CD14-positive monocyte (primary cell): ENCODE data around the gene WHAMM. TPM values are rescaled to one million over a fixed set of nuclear protein-coding genes. Genes with fewer than 3 reads are reported as not detected.

Source experiments
- DNase-seq, 3 donors: peaks; one replicate each; pipeline ENCODE4 v3.0.0-alpha.2; 2011 to 2022
- H2AFZ ChIP-seq: 2 replicates; pipeline ENCODE4 v1.6.0; 2012; ENCODE audit warnings: mild to moderate bottlenecking, low read depth, low read length, inconsistent platforms; ENCODE audit not compliant: insufficient read depth, poor library complexity, severe bottlenecking
- H3K27ac ChIP-seq, 2 donors: 1 replicate in 1 of 2; 2 replicates in 1 of 2; pipeline ENCODE4 v1.5.1; 2012 to 2013; ENCODE audit warnings: low read length in 2 of 2, control low read depth in 1 of 2, inconsistent platforms in 1 of 2, low read depth in 1 of 2, mild to moderate bottlenecking in 1 of 2
- H3K27me3 ChIP-seq, 2 donors: one replicate each; pipeline versions ENCODE4 v1.6.0 to v1.6.1; 2011 to 2013; ENCODE audit warnings: low read length in 2 of 2; ENCODE audit not compliant: control insufficient read depth in 2 of 2, insufficient read depth in 2 of 2
- H3K36me3 ChIP-seq, 2 donors: replicated peaks in 1 of 2; 1 replicate in 1 of 2; 2 replicates in 1 of 2; pipeline versions ENCODE4 v1.5.1 to v1.6.1; 2012 to 2013; ENCODE audit warnings: low read length in 2 of 2, control low read depth in 1 of 2, inconsistent platforms in 1 of 2, mild to moderate bottlenecking in 1 of 2; ENCODE audit not compliant: insufficient read depth in 2 of 2, control insufficient read depth in 1 of 2
- H3K4me1 ChIP-seq, 2 donors: 1 replicate in 1 of 2; 2 replicates in 1 of 2; pipeline versions ENCODE4 v1.5.1 to v1.6.1; 2012 to 2013; ENCODE audit warnings: low read length in 2 of 2, control low read depth in 1 of 2, inconsistent platforms in 1 of 2, mild to moderate bottlenecking in 1 of 2, moderate library complexity in 1 of 2; ENCODE audit not compliant: insufficient read depth in 2 of 2, control insufficient read depth in 1 of 2
- H3K4me2 ChIP-seq: replicated peaks from 2 replicates; pipeline ENCODE3; 2012; ENCODE audit warnings: low read length, moderate library complexity, mild to moderate bottlenecking; ENCODE audit not compliant: poor library complexity, severe bottlenecking; ENCODE audit errors: extremely low read depth
- H3K4me3 ChIP-seq, 3 experiments: fragments of 200-600 bp in 1 of 3; sonication (generic) in 1 of 3; replicated peaks in 1 of 3; 1 replicate in 2 of 3; 2 replicates in 1 of 3; pipeline ENCODE4 v1.5.1; 2011 to 2013; ENCODE audit warnings: low read length in 3 of 3, mild to moderate bottlenecking in 3 of 3, control low read depth in 2 of 3, low read depth in 2 of 3, inconsistent platforms in 1 of 3, moderate library complexity in 1 of 3
- H3K79me2 ChIP-seq: 2 replicates; pipeline ENCODE4 v1.6.0; 2012; ENCODE audit warnings: mild to moderate bottlenecking, control low read depth, inconsistent platforms, low read length, moderate library complexity; ENCODE audit not compliant: insufficient read depth
- H3K9ac ChIP-seq: 2 replicates; pipeline ENCODE4 v1.6.0; 2017; ENCODE audit warnings: low read length, mild to moderate bottlenecking; ENCODE audit not compliant: insufficient read depth, poor library complexity, severe bottlenecking
- H3K9me3 ChIP-seq, 2 donors: replicated peaks in 1 of 2; 1 replicate in 1 of 2; 2 replicates in 1 of 2; pipeline versions ENCODE4 v1.5.1 to v1.6.1; 2012 to 2013; ENCODE audit warnings: low read length in 2 of 2, control low read depth in 1 of 2; ENCODE audit not compliant: control insufficient read depth in 1 of 2, insufficient read depth in 1 of 2
- H4K20me1 ChIP-seq: 2 replicates; pipeline ENCODE4 v1.6.0; 2012; ENCODE audit warnings: mild to moderate bottlenecking, low read length, control low read depth, moderate library complexity; ENCODE audit not compliant: insufficient read depth
- H3K27ac Mint-ChIP-seq, 7 donors: one replicate each; pipeline ENCODE4 v1.8.0; 2020; ENCODE audit warnings: mild to moderate bottlenecking in 7 of 7, mixed read lengths in 7 of 7, moderate library complexity in 6 of 7, inconsistent platforms in 2 of 7
- H3K27me3 Mint-ChIP-seq, 3 donors: one replicate each; pipeline ENCODE4 v1.8.0; 2021 to 2022; ENCODE audit warnings: low read depth in 3 of 3, mild to moderate bottlenecking in 3 of 3, mixed read lengths in 3 of 3, moderate library complexity in 3 of 3, inconsistent platforms in 1 of 3
- H3K36me3 Mint-ChIP-seq, 2 donors: one replicate each; pipeline ENCODE4 v1.8.0; 2020; ENCODE audit warnings: mixed read lengths in 2 of 2, inconsistent platforms in 1 of 2, mild to moderate bottlenecking in 1 of 2
- H3K4me1 Mint-ChIP-seq: one replicate; pipeline ENCODE4 v1.8.0; 2020; ENCODE audit warnings: mild to moderate bottlenecking, mixed read lengths
- H3K4me3 Mint-ChIP-seq, 2 donors: one replicate each; pipeline ENCODE4 v1.8.0; 2020; ENCODE audit warnings: mild to moderate bottlenecking in 2 of 2, mixed read lengths in 2 of 2, moderate library complexity in 1 of 2
- H3K9me3 Mint-ChIP-seq, 7 donors: one replicate each; pipeline ENCODE4 v1.8.0; 2020 to 2022; ENCODE audit warnings: mixed read lengths in 7 of 7, mild to moderate bottlenecking in 6 of 7, moderate library complexity in 6 of 7, inconsistent platforms in 2 of 7
- CTCF ChIP-seq: fragments of 200-600 bp; IDR thresholded peaks from one replicate; pipeline ENCODE4 v1.8.0; 2022; ENCODE audit warnings: antibody characterized with exemption, mild to moderate bottlenecking
- WGBS: methylation state at CpG from one replicate; pipeline ENCODE4 v1.1.5; 2013; ENCODE audit warnings: missing lambda C conversion rate; ENCODE audit not compliant: insufficient coverage; 5-methylcytosine and 5-hydroxymethylcytosine counted together
- intact Hi-C, 2 donors: fragments of 100-400 bp; cut with micrococcal nuclease; formaldehyde crosslinking; loops; one replicate each; pipeline versions ENCODE4 v1.15.0 to v1.15.1; 2023
- polyA plus RNA-seq, 3 donors: library from polyadenylated mRNA; depleted of rRNA in 1 of 3; unstranded in 2 of 3; stranded (reverse) in 1 of 3; fragments of 300-500 nt in 2 of 3; fragments of >200 nt in 1 of 3; fragmentation: Illumina TruSeq in 2 of 3; gene quantifications; 1 replicate in 2 of 3; 2 replicates in 1 of 3; pipeline ENCODE4 v1.2.3, GENCODE V29; 2012 to 2021

WHAMM gene
- polyA plus RNA-seq, 3 donors, result 0.69 to 7.8 (median 0.92) TPM

GRCh38 chr15:82790321-82790720 lies 19.1 kb upstream of the WHAMM start:
- Histone ChIP-seq H3K9me3 (no peaks in the 10 kb centered on the region), H3K27me3 (no peaks in the 10 kb centered on the region), H3K4me2 (no peak overlapping the region), H3K4me1 (no peaks in the 10 kb centered on the region), H3K9ac (no peak overlapping the region), H4K20me1 (no peaks in the 10 kb centered on the region), H3K27ac (no peak overlapping the region), H3K79me2 (no peaks in the 10 kb centered on the region), H3K36me3 (no peaks in the 10 kb centered on the region), H2AFZ (no peak overlapping the region), H3K4me3 (no peak overlapping the region)
- Mint-ChIP-seq H3K4me1 (no peaks in the 10 kb centered on the region), H3K27ac (no peak overlapping the region), H3K9me3 (peaks cover 2 to 9% (median 6%) of the 10 kb centered on the region in 7 donors), H3K36me3 (no peaks in the 10 kb centered on the region), H3K27me3 (peaks cover 0 to 4% (median 1%) of the 10 kb centered on the region in 3 donors), H3K4me3 (no peak overlapping the region)
- intact Hi-C loops, result no loop called here
- no peak for TF ChIP-seq CTCF
- WGBS, result no CpG with 5 or more reads among the region's 11 CpGs
- no peak for DNase-seq

- H3K36me3 ChIP-seq, result no peaks in the 10 kb centered on the region
- no peak for TF ChIP-seq CTCF
- H2AFZ ChIP-seq, result no peak overlapping the region
- H3K27ac ChIP-seq, result no peak overlapping the region
- H3K27ac Mint-ChIP-seq, result no peak overlapping the region
- no CpG with 5 or more reads among the region's 1 CpG for WGBS
- no peaks in the 10 kb centered on the region for H4K20me1 ChIP-seq
- no peaks in the 10 kb centered on the region for H3K9me3 ChIP-seq
- H3K36me3 Mint-ChIP-seq, result no peaks in the 10 kb centered on the region
- H3K4me1 Mint-ChIP-seq, result no peaks in the 10 kb centered on the region
- H3K4me3 Mint-ChIP-seq, result no peak overlapping the region
- DNase-seq, result no peak
- no peaks in the 10 kb centered on the region for H3K4me1 ChIP-seq
- no peak overlapping the region for H3K9ac ChIP-seq
- peaks cover 2 to 9% (median 6%) of the 10 kb centered on the region in 7 donors for H3K9me3 Mint-ChIP-seq
- no peak overlapping the region for H3K4me3 ChIP-seq
- no peaks in the 10 kb centered on the region for H3K79me2 ChIP-seq
- H3K27me3 Mint-ChIP-seq, result peaks cover 0 to 2% (median 1%) of the 10 kb centered on the region in 3 donors
- H3K4me2 ChIP-seq, result no peak overlapping the region
- intact Hi-C loops, result no loop called here
- no peaks in the 10 kb centered on the region for H3K27me3 ChIP-seq
Measured at GRCh38 chr15:82792068-82792467, 17.4 kb upstream of the WHAMM start.
